ENCODE data around the gene SGCD.

The SGCD gene

GRCh38 chr5:156396063-156396829, 69.3 kb downstream of the SGCD start:
- DNase-seq, result no peak

DNA sequence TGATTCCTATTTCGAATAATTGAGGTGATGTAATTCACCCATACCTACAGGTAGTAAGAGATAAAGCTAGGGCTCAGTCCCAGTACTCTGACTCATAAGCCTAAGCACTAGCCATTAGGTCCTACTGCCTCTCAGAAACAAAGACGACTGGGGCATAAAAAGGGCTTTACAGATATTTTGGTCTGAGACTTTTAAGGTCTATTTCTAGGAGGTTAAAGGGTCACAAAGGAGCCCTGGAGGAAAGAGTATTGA, 69.8 kb downstream of the SGCD start:
- no peak for DNase-seq
- intact Hi-C loops (cut with DNase I), result no loop called here

More at GRCh38 chr5:156396063-156396829, 69.3 kb downstream of the SGCD start:
- intact Hi-C loops (cut with DNase I), result no loop called here

DNA sequence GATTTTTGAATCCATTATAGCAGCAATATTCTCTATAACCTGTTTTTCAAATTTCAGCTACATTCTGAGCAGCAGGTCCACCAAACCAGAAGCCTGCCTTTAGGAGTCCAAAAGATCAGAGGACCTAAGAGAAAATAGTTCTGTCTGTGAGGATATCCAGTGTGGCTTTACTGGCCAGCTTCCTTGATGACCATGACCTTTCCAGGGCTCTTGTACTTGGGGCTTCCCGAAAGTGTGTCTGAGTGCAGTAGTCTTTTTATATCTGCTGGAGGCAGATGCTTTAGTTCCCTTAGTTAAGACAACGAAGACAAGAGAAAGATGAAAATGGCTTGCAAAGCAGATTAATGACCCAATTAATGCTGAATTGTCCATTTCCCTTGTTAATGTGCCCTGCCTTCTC, 72.4 kb downstream of the SGCD start:
- intact Hi-C loops (cut with DNase I), result no loop called here
- DNase-seq, result no peak

DNA sequence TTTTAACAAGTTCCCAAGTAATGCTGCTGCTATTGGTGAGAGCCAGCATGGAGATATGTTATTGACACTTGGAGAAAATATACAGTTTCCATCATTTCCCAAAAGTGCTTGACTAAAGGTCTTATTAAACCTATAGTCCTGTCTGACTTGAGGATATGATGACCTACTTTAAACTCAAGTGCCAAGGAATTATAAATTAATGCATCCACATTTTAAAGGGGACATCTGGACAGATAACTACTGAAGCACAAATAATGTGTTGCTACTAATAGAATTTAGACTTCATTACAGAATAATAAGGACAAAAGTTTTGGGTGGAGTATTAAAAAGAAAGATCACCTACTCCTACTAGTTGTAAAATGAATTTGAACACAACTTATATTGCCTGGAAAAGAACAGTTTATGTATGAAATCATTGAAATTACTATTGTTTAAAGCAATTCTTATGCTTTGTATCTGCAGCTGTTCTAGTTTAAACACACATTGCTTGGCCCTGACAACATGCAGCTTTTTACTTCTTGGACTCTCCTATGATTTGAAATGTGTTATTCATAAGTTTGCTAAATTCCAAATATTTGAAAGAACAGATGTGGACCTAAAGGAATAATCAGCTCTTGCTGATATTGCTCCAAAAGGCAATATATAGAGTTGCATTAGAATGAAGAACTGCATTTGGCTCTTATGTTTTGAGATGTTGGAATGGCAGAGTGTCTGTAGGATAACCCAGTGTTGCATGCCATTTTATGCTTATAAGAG, 73.4 kb downstream of the SGCD start:
- intact Hi-C loops (cut with DNase I), result no loop called here
- no peak for DNase-seq

- intact Hi-C loops (cut with DNase I), result no loop called here
- DNase-seq, result no peak
Observed at GRCh38 chr5:156401804-156402203, 74.8 kb downstream of the SGCD start.

DNA sequence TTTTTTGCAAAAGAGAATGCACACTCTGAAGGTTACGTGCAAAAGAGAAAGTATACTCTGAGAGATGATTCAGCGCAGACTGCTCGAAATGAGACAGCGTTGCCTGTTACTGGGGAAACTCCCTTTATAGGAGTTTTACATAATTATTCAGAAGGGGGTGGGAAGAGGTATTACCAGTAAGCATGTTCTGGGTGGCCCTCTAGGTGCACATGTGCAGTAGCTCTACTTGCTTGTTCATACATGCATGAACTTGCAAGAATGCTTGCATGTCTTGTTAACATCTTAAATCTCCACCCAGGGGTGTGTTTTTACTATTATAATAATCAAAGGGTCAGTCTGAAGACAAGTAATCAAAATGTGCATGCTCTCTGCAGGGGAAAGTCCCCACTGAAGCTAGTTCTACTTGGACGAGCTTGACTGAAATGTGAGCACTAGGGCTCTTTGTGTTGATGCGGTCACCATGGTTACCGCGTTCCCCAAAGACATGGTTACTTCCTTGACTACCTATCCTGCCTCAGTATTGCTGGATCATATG, 75.5 kb downstream of the SGCD start:
- intact Hi-C loops (cut with DNase I), result no loop called here
- no peak for DNase-seq

- intact Hi-C loops (cut with DNase I), result no loop called here
- no peak for DNase-seq
Observed at GRCh38 chr5:156405988-156406387, 79.0 kb downstream of the SGCD start.

GRCh38 chr5:156407251-156407650, 80.3 kb downstream of the SGCD start:
- intact Hi-C loops (cut with DNase I), result no loop called here
- DNase-seq, result no peak

DNA sequence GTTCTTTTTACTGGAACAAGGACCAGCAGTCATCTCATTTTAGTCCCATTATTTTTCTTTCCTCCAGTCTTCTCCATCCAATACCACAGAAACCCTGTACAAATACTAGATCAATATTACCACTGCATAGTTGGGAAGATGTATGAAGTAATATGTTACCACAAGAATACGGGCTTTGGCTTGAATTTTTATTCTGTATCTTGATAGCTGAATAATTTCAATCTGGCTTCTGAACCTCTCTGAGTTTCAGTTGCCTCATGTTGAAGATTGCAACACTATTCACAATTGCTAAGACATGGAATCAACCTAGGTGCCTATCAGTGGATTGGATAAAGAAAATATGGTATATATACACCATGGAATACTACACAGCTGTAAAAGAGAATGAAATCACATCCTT, 82.9 kb downstream of the SGCD start:
- no peak for DNase-seq
- intact Hi-C loops (cut with DNase I), result no loop called here

DNA sequence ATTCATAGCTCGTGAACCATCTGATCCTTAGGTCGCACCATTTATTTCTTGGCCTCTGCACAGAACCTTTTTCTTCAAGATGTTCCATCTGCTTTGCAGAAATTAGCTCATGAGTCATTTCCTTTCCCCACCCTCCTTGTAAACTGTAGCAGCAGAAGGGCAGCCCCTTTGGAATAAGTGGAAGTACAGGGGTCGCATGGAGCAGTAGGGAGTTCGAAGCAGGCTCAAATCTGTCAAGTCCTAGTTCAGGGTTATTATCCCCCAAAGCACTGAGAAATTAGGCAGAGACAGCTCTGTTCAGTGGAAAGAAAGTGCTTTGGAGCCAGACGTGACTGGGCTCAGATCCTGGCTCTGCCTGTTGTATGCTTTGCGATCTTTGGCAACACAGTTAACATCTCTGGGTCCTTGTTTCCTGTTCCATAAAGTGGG, 84.2 kb downstream of the SGCD start:
- intact Hi-C loops (cut with DNase I), result no loop called here
- no peak for DNase-seq

DNA sequence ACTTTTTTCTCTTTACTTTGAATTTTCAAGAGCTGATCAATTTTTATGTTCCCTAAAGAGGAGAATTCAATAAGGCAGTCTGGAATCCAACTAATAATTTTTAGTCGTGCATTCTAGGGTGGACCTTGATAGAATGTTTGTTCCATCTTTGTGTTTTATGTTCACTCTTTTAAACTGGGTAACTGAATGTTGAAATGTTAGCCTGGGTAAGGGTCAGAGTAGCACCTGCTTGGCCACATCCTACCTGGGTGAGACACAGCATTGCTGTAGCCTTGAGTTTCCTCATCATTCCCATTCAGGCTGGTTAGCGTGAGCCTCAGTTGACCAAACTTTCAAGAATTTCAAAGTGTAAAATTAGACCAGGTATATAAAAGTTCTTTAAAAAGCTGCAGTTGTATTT, 85.0 kb downstream of the SGCD start:
- no peak for DNase-seq
- intact Hi-C loops (cut with DNase I), result no loop called here

DNA sequence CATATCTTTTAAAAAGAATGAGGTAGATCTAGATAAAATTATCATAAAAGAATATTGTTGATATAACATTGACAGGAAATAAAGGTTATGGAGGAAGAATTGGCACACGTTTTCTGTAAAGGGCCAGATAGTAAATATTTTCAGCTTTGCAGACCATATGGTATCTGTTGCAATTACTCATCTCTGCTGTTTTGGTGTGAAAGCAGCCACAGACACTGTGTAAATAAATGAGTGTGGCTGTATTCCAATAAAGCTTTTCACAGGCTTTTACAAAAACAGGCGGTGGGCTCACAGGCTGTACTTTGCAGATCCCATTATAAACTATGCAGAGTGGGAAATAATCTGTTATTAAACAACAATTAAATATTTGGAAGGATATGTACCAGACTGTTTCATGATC, 87.4 kb downstream of the SGCD start:
- intact Hi-C loops (cut with DNase I), result no loop called here
- no peak for DNase-seq

DNA sequence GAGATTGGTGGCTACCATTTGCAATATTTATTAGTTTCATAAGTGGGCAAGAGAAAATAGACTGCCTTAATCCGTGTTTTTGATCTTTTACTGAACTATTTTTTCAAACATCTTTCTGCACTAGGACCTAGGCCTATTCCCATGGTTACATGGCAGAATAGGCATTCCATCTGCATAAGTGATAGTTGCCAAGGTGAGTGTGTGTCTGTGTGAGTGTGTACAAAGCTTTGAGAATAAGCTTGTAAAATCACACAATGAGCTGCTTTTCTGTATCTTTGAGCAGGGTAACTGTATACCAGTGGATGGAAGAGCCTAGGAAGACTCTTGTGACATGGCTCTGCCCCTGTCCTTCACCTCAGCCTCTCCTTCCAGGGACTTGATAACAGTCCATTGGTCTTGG, 92.7 kb downstream of the SGCD start:
- intact Hi-C loops (cut with DNase I), result no loop called here
- DNase-seq, result no peak

DNA sequence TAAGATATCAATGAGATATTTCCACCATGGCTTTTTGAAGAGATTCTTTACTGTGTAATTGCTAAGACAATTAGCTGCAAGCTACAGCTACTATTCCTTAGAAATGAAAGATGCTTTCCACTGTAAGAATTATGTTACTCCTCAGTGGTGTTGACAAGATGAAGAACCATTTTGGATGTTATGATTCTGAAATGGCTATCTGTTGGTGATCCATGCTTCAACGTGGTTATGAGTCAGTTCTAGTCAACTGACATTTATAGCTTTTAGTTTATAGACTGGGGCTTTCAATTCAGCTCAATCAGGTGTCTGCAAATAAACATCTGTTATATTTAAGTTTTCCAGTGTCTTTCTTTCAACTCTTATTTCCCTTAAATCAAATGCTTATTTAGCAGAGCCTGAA, 93.7 kb downstream of the SGCD start:
- intact Hi-C loops (cut with DNase I), result no loop called here
- no peak for DNase-seq

- intact Hi-C loops (cut with DNase I), result no loop called here
Observed at GRCh38 chr5:156421798-156422197, 94.8 kb downstream of the SGCD start.

DNA sequence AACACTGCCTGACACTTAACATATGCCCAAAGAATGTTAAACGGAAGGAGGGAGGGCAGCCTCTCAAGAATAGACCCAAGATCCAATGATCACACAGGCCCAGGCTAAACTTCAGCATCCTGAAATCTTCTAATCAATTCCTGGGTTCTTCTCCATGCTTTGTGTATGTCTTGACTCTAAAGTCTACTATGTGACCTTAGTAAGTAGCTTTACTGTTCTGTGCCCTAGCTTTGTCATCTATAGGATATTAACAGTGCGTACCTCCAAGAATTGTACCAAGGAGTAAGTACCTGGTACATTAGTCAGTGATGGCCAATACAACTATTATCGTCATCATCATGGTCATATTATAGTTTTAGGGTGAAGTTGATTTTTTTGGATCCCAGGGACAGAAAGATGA, 96.6 kb downstream of the SGCD start:
- DNase-seq, result no peak
- intact Hi-C loops (cut with DNase I), result no loop called here

More at GRCh38 chr5:156421798-156422197, 94.8 kb downstream of the SGCD start:
- no peak for DNase-seq

DNA sequence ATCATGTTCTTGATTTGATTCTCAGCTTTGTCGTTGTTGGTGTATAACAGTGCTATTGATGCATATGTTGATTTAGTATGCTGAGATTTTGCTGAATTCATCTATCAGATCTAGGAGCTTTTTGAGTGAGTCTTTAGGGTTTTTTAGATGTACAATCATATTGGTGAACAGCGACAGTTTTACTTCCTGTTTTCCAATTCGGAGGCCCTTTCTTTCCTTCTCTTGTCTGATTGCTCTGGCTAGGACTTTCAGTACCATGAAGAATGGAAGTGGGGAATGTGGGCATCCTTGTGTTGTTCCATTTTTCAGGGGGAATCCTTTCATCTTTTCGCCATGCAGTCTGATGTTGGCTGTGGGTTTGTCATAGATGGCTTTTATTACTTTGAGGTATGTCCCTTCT, 100.4 kb downstream of the SGCD start:
- DNase-seq, result no peak

DNA sequence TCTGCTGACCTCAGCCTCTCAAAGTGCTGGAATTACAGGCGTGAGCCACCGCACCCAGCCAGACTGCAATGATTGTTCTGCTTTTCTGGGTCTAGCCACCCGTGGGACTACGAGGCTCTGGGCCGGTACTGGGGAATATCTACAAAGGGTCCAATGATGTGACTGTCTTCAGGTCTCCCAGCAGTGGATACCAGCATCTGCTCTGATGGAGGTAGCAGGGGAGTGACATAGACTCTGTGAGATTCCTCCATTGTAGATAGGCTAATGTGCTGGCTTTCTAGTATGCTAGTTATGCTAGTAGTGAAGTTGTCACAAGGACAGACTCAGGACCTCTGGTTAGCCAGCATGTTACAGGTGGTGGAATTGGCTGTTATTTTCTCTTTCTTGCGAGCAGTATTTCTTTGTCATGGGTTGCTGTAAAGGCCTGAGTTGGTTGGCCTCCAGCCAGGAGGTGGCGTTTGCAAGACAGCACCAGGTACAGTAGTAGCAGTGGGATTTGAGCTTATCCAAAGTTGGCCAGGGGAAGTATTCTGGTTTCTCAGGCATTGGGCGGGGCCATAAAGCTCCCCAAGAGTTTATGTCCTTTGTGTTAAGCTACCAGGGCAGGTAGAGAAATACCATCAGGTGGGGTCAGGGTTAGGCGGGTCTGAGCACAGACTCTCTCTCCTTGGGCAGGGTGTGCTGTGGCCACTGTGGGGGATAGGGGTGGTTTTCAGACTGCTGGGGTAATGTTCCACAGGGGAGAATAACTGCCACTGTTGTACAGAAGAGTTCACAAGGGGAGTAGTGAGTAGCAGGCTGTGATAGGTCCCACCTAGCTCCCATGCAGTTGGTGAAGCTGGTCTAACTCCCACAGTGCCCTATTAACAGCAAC, 105.2 kb downstream of the SGCD start:
- DNase-seq, result no peak
- intact Hi-C loops (cut with DNase I), result no loop called here

More for the DNA sequence above, 100.4 kb downstream of the SGCD start:
- intact Hi-C loops (cut with DNase I), result no loop called here

- intact Hi-C loops (cut with DNase I), result no loop called here
- no peak for DNase-seq
Observed at GRCh38 chr5:156432830-156433105, 105.8 kb downstream of the SGCD start.

- DNase-seq, result no peak
- intact Hi-C loops (cut with DNase I), result no loop called here
Observed at GRCh38 chr5:156434471-156434870, 107.5 kb downstream of the SGCD start.

GRCh38 chr5:156435101-156435500, 108.1 kb downstream of the SGCD start:
- intact Hi-C loops (cut with DNase I), result no loop called here
- no peak for DNase-seq

Measured in posterior cingulate gyrus (tissue), 11 donors.